NCI-H187 (cell line): Measurements from ENCODE around the gene ARHGAP19.
"Not testable (repeated sequence)": the region's sequence is repeated elsewhere in the genome, so short reads cannot be mapped to it uniquely, and the experiment has no call there.

Experiments
- DNase-seq, 2 experiments: peaks; one replicate each; lab custom pipeline; 2025; lab: John Stamatoyannopoulos, UW

The ARHGAP19 gene

DNA sequence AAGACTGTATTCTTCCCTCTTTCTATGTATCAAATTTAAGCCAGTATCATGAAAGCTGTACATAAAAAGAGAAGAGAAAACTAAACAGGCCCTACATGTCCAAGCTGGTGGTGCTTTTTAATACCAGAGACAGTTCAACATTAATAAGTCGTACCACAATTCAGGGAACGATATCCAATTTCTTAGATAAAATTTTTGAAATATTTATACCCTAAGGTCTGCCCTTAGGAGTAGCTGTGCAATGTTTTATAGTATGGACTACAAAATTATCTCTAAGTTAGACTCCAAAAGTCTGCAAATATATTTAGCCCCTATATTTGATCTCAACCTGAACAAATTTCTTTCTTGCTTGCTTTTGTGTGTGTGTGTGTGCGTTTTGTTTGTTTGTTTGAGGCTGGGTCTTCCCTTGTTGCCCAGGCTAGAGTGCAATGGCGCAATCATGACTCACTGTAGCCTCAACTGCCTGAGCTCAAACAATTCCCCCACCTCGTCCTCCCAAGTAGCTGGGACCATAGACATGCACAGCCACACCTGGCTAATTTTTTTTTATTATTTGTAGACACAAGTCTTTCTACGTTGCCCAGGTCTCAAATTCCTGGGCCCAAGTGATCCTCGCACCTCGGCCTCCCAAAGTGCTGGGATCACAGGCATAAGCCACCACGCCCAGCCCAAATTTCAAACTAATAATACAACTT is 13.2 kb downstream of the ARHGAP19 start:
- no peak for DNase-seq

DNA sequence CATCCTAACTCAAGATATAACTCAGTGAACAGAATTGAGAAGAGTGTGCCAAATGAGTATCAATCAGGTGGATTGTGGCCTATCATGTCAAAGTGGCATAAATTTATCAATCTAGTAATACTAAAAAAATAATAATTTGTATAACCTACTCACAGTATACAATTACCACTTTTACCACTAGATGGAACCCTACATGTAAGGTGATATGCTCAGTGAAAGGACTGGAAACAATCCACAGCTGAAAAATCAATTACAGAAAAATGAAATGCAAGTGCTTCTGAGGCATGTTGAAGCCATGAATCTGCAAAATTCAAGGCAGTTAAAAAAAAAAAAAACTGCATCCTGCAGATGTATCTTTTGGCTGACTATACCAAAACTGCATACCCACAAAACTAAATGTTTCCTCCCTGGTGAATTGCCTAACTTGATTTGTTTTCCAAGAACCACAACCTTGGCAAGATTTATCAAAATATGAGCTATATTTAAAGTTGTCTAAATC is 13.9 kb downstream of the ARHGAP19 start:
- DNase-seq, result no peak

GRCh38 chr10:97277551-97277950 is 14.9 kb downstream of the ARHGAP19 start:
- no peak for DNase-seq

DNA sequence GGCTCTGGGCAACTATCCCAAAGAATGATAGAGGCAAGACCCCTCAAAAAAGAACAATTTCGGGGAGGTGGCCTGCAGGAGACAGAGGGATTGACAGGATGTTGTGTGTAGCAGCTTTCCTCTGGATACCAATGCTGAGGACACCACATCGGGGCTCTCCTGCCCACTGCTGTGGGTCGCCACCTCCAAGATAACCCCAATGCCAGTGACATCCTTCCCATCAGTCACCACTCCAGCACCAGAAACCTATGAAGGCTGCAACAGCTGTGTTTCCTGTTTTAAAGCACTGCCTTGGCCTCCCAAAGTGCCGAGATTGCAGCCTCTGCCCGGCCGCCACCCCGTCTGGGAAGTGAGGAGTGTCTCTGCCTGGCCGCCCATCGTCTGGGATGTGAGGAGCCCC is 17.6 kb downstream of the ARHGAP19 start:
- no peak for DNase-seq

- no peak for DNase-seq
Observed at GRCh38 chr10:97273700-97274099, 18.7 kb downstream of the ARHGAP19 start.

- DNase-seq, result no peak
Observed at GRCh38 chr10:97270523-97271154, 21.8 kb downstream of the ARHGAP19 start.

DNA sequence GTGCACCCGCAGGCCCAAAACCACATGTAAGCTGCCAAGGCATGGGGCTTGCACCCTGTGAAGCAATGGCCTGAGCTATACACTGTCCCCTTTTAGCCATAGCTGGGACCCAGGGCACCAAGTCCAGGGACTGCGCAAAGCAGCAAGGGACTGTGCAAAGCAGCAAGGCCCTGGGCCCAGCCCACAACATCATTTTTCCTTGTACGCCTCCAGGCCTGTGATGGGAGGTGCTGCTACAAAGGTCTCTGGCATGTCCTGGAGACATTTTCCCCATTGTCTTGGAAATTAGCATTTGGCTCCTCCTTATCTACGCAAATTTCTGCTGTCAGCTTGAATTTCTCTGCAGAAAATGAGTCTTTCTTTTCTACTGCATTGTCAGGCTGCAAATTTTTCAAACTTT is 24.8 kb downstream of the ARHGAP19 start:
- no peak for DNase-seq

- DNase-seq, result not testable (repeated sequence)
Observed at GRCh38 chr10:97265095-97265494, 27.3 kb downstream of the ARHGAP19 start.

- no peak for DNase-seq
Observed at GRCh38 chr10:97263971-97264370, 28.5 kb downstream of the ARHGAP19 start.

- no peak for DNase-seq
Observed at GRCh38 chr10:97261656-97262055, 30.8 kb downstream of the ARHGAP19 start.

DNA sequence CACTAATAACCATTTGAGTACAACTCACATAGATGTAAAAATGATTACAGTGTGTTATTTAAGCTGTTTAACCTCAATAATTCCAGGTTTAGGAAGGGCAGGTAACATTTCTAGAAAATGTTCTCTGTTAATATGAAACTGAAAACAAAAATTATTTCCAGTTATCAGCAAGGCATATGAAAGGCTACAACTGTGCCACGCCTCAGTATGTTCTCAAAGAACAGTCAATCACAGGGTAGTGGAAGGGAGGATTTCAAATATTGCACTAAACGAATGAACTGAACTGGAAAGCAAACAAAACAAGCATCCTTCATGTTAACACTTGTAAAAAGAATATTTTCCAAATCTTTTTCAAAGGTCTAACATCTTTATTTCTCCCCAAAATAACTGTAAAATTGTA is 31.3 kb downstream of the ARHGAP19 start:
- DNase-seq, result no peak

DNA sequence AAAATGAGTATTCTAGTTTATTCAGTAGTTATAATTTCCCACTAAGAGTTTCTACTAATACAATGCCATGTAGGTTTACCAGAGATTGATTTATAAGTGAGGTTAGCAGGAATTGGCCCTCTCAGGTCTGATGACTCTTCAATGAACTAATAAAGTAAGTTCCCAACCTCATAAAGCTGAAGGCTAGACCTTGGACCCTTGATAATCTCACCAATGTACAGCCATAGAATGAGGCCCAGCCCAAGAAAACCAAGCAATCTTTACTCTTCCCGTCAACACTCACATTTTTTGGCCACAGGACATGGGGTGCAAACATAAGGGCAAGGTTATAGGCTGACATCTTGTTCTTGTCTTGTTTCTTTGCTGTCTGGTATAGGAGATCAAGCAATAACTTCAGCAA is 33.3 kb downstream of the ARHGAP19 start:
- no peak for DNase-seq

- DNase-seq, result no peak
Observed at GRCh38 chr10:97256356-97256755, 36.1 kb downstream of the ARHGAP19 start.

- no peak for DNase-seq
Observed at GRCh38 chr10:97255512-97256293, 36.7 kb downstream of the ARHGAP19 start.

DNA sequence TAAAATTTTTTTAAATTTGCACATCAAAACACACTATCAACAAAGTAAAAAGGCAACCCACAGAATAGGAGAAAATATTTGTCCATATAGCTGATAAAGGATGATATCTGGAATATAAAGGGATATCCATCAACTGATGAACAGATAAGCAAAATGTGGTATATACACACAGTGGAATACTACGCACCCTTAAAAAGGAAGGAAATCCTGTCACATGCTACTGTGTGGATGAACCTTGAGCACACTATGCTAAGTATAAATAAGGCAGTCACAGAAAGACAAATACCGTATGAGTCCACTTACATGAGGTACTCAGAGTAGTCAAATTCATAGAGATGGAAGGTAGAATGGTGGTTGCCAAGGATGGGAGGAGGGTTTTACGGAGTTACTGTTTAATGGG is 37.7 kb downstream of the ARHGAP19 start:
- no peak for DNase-seq

DNA sequence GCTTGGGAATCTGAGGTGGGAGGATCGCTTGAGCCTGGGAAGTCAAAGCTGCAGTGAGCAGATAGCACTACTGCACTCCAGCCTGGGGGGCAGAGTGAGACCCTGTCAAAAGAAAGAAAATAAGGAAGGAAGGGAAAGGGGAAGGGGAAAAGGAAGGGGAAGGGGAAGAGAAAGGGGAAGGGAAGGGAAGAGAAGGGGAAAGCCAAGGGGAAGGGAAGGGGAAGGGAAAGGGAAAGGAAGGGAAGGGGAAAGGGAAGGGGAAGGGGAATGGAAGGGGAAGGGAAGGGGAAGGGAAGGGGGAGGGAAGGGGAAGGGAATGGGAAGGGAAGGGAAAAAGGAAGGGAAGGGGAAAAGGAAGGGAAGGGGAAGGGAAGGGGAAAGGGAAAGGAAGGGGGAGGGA is 41.5 kb downstream of the ARHGAP19 start:
- no peak for DNase-seq

GRCh38 chr10:97243836-97244235 is 48.6 kb downstream of the ARHGAP19 start:
- no peak for DNase-seq

DNA sequence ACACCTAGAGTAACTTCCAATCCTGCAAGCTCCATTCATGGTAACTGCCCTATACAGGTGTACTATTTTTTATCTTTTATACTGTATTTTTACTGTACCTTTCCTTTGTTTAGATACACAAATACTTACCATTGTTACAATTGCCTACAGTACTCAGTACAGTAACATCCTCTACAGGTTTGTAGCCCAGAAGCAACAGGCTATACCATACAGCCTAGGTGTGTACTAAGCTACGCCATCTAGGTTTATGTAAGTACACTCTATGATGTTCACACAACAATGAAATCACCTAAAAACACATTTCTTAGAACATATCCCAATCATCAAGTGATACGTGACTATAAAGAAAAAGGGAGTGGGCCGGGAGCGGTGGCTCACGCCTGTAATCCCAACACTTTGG is 53.6 kb downstream of the ARHGAP19 start:
- no peak for DNase-seq

DNA sequence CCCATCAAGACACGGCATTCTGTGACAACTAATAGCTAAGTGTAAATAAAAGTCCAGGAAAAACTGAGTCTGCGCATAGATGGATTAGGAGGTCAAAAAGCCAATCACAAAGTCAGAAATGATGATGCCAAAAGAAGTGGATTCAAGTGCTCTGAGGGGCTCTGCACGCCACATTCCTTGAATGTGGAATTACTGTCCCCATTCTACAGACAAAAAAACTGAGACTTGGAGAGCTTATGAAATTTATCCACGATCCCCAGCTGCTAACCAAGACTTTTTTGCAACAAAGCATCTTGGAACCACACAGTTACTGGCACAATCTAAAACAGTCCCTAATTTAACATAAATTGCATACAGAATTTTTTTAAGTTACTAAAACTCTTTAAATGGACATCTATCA is 57.1 kb downstream of the ARHGAP19 start:
- DNase-seq, result no peak

GRCh38 chr10:97234400-97234799 is 58.0 kb downstream of the ARHGAP19 start:
- no peak for DNase-seq

DNA sequence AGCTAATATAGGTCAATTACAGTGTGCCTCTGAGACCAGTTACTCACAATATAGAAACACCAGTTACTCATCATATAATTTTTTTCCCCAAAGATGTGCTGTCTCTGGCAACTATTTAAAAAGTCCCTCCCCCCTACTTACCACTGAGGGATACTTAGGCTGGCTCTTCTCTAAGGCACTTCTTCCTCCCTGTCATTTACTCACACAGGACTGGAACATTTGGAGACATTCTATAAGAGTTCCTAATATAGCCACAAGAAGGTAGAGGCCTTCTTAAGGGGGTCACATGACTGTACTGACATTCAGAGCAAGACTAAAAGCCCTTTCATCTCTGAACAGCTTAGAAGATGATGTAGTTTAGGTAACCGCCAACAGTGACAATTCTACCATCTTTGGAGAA is 62.3 kb downstream of the ARHGAP19 start:
- DNase-seq, result no peak

DNA sequence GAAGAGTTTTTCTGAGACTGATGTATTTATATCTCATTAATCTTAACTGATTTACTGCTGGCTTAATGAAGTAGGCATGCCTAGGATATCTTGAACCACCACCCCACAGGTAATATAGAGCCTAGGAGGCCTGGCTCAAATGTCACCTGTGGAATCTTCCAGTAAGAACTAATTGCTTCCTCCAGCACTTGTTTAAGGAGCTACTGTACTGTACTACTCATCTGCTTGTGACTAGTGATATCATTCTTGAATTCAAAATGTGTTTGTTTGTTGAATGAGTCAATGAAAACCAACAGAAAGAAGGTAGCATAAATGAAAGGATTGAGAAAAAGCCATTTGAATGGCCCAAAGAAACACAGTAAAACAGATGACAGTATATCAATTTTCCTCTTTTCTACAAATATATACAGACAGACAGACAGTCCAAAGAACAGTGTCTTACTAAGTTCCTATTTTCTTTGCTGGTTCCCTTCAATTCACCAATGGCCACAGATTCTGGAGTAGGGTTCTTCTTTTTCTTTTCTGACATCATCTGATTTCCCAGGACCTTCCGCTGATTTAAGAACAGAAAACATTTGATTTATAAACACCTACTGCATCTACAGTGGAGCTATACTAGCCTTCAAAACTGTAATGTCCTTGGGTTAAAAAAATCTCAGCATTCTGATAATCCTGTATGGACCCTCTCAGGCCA is 63.0 kb downstream of the ARHGAP19 start:
- DNase-seq, result no peak
